Mucosa of gallbladder (tissue), 1 donor: ENCODE measurements around the gene MPHOSPH9. TPM values are rescaled to one million over a fixed set of nuclear protein-coding genes. Genes with fewer than 3 reads are reported as not detected.
"Not testable (repeated sequence)": the region's sequence is repeated elsewhere in the genome, so short reads cannot be mapped to it uniquely, and the experiment has no call there.

ENCODE experiments used
- DNase-seq: peaks from one replicate; pipeline ENCODE4 v3.0.0-alpha.2; 2020; ENCODE audit warnings: low spot score
- total RNA-seq: library from RNA; stranded (reverse); gene quantifications from one replicate; pipeline ENCODE4 v1.2.1, GENCODE V29; 2021
- donor health status: DM: no; HTN: no; CAD: no.

The MPHOSPH9 gene
- total RNA-seq, 1 donor from 2014 or later: 14.5 TPM

GRCh38 chr12:123254853-123255446, 22.0 kb upstream of the MPHOSPH9 start:
- no peak for DNase-seq

- peak; percentile 33 for DNase-seq
Observed at GRCh38 chr12:123253641-123254459, 20.9 kb upstream of the MPHOSPH9 start.

GRCh38 chr12:123252365-123252764, 19.4 kb upstream of the MPHOSPH9 start:
- DNase-seq: not testable (repeated sequence)

- no peak for DNase-seq
Observed at GRCh38 chr12:123251403-123252076, 18.6 kb upstream of the MPHOSPH9 start.

GRCh38 chr12:123250471-123251383, 17.8 kb upstream of the MPHOSPH9 start:
- peak; percentile 82 for DNase-seq

GRCh38 chr12:123248996-123249741, 16.2 kb upstream of the MPHOSPH9 start:
- DNase-seq: not testable (repeated sequence)

GRCh38 chr12:123248129-123248528, 15.2 kb upstream of the MPHOSPH9 start:
- DNase-seq: not testable (repeated sequence)

- no peak for DNase-seq
Observed at GRCh38 chr12:123245678-123246077, 12.7 kb upstream of the MPHOSPH9 start.

- DNase-seq: no peak
Observed at GRCh38 chr12:123243671-123244262, 10.8 kb upstream of the MPHOSPH9 start.

GRCh38 chr12:123242116-123242904, 9.4 kb upstream of the MPHOSPH9 start:
- no peak for DNase-seq

GRCh38 chr12:123238961-123239360, 6.0 kb upstream of the MPHOSPH9 start:
- no peak for DNase-seq

GRCh38 chr12:123238330-123238682, 5.4 kb upstream of the MPHOSPH9 start:
- DNase-seq: no peak

- peak; percentile 62 for DNase-seq
Observed at GRCh38 chr12:123237646-123238329, 4.8 kb upstream of the MPHOSPH9 start.

GRCh38 chr12:123233505-123234308, 766 bp upstream of the MPHOSPH9 start:
- DNase-seq: no peak

- no peak for DNase-seq
Observed at GRCh38 chr12:123232472-123232806, 502 bp downstream of the MPHOSPH9 start.

GRCh38 chr12:123231931-123232330, 1.0 kb downstream of the MPHOSPH9 start:
- no peak for DNase-seq

GRCh38 chr12:123229051-123229450, 3.9 kb downstream of the MPHOSPH9 start:
- DNase-seq: no peak

GRCh38 chr12:123227581-123228258, 5.2 kb downstream of the MPHOSPH9 start:
- DNase-seq: no peak
